GM23248 (cell line): ENCODE measurements around the gene CLCN3.

ENCODE experiments used
- EZH2 ChIP-seq: fragments of 200-600 bp; sonication (generic); IDR thresholded peaks from 2 replicates; pipeline ENCODE4 v1.6.1; 2018; ENCODE audit warnings: antibody characterized with exemption, mild to moderate bottlenecking; ENCODE audit not compliant: insufficient read depth, poor library complexity, severe bottlenecking
- EZH2phosphoT487 ChIP-seq: fragments of 200-600 bp; sonication (generic); IDR thresholded peaks from 2 replicates; pipeline ENCODE4 v1.6.1; 2018; ENCODE audit warnings: antibody characterized with exemption, moderate library complexity, mild to moderate bottlenecking, low read depth; ENCODE audit not compliant: insufficient read depth

DNA sequence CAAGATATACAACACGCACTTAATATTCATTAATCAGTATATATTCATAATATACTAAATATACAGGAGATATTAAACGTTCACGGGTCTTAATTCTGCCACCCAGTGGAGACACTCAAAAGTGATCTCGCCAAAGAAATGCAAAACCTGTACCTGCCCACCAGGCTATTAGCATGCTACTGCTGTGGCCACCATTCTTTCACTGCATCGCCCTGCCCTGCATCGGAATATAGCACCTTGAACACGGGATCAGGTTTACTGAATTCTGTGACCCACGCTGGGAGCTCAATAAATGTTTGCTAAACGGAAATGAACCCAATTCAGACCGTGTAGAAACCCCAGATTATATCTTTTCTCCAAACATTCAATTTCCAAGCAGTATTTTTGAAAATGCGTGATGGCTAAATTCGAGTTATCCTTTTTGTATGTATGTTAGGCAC lies 840 bp upstream of the CLCN3 start:
- no peak for TF ChIP-seq EZH2
- no peak for TF ChIP-seq EZH2phosphoT487
